Endothelial cell of umbilical vein (primary cell): ENCODE measurements around the gene DENND6A. TPM values are rescaled to one million over a fixed set of nuclear protein-coding genes. Genes with fewer than 3 reads are reported as not detected.

Source experiments
- BruUV-seq: library from RNA; stranded (reverse); fragments of 400-500 nt; replicated peaks from 2 replicates; lab custom pipeline; 2021; lab: Mats Ljungman, UMichigan
- CTCF ChIA-PET: fragments of 300-600, 350-600 bp; sonication (Branson Sonifier 250); formaldehyde crosslinking; loops from one replicate; lab custom pipeline; 2021; ENCODE audit warnings: antibody characterized with exemption, inconsistent platforms; lab: Charles Lee
- POLR2A ChIA-PET: fragments of 300-600, 350-600 bp; sonication (Branson Sonifier 250); formaldehyde crosslinking; loops from one replicate; lab custom pipeline; 2021; ENCODE audit warnings: antibody characterized with exemption, inconsistent platforms; lab: Charles Lee
- DNase-seq: peaks from one replicate; pipeline ENCODE4 v3.0.0-alpha.2; 2011; ENCODE audit warnings: low read depth, low spot score
- FAIRE-seq: peaks from 2 replicates; lab custom pipeline; 2011; peaks lifted over from hg19 to GRCh38; lab: Jason Lieb, UNC
- H2AFZ ChIP-seq: 2 replicates; pipeline ENCODE4 v1.6.0; 2012; ENCODE audit warnings: low read depth, low read length, control low read depth, inconsistent platforms
- H3K27ac ChIP-seq: 2 replicates; pipeline ENCODE4 v1.5.1; 2011; ENCODE audit warnings: low read depth, mild to moderate bottlenecking, control low read depth, low read length, moderate library complexity; ENCODE audit not compliant: insufficient read depth
- H3K27me3 ChIP-seq, 2 experiments: 2 replicates each; pipeline versions ENCODE4 v1.6.0 to v1.6.1; 2011; ENCODE audit warnings: low read length in 2 of 2, mixed read lengths in 1 of 2; ENCODE audit not compliant: control insufficient read depth in 2 of 2, insufficient read depth in 2 of 2
- H3K36me3 ChIP-seq, 2 experiments: 2 replicates in 1 of 2; 3 replicates in 1 of 2; pipeline ENCODE4 v1.5.1; 2011; ENCODE audit warnings: low read length in 2 of 2, mild to moderate bottlenecking in 1 of 2, moderate library complexity in 1 of 2; ENCODE audit not compliant: control insufficient read depth in 2 of 2, insufficient read depth in 2 of 2; ENCODE audit errors: extremely low read depth in 1 of 2
- H3K4me1 ChIP-seq: 3 replicates; pipeline ENCODE4 v1.5.1; 2011; ENCODE audit warnings: mild to moderate bottlenecking, low read length; ENCODE audit not compliant: control insufficient read depth, insufficient read depth; ENCODE audit errors: extremely low read depth
- H3K4me2 ChIP-seq: 2 replicates; pipeline ENCODE4 v1.6.1; 2011; ENCODE audit warnings: low read length, control low read depth, mixed read lengths; ENCODE audit not compliant: insufficient read depth
- H3K4me3 ChIP-seq, 3 experiments: fragments of 200-600 bp in 1 of 3; sonication (generic), shearing (Covaris generic) in 1 of 3; replicated peaks in 1 of 3; 2 replicates each; pipeline ENCODE4 v1.5.1; 2011 to 2016; ENCODE audit warnings: control low read depth in 3 of 3, low read length in 3 of 3, mild to moderate bottlenecking in 2 of 3, inconsistent platforms in 1 of 3, low read depth in 1 of 3, moderate library complexity in 1 of 3; ENCODE audit not compliant: insufficient read depth in 1 of 3
- H3K79me2 ChIP-seq: 2 replicates; pipeline ENCODE4 v1.6.0; 2012; ENCODE audit warnings: low read length, inconsistent platforms; ENCODE audit not compliant: control insufficient read depth, insufficient read depth
- H3K9ac ChIP-seq: replicated peaks from 2 replicates; pipeline ENCODE3; 2011; ENCODE audit warnings: low read length, control low read depth; ENCODE audit not compliant: insufficient read depth; ENCODE audit errors: extremely low read depth
- H3K9me1 ChIP-seq: replicated peaks from 3 replicates; pipeline ENCODE4 v1.6.0; 2011; ENCODE audit warnings: mild to moderate bottlenecking, low read length; ENCODE audit not compliant: control insufficient read depth, insufficient read depth; ENCODE audit errors: extremely low read depth
- H3K9me3 ChIP-seq: replicated peaks from 2 replicates; pipeline ENCODE4 v1.5.1; 2012; ENCODE audit warnings: low read length, inconsistent platforms; ENCODE audit not compliant: control insufficient read depth, insufficient read depth
- H4K20me1 ChIP-seq: replicated peaks from 2 replicates; pipeline ENCODE3; 2011; ENCODE audit warnings: mild to moderate bottlenecking, low read length; ENCODE audit not compliant: control insufficient read depth, insufficient read depth; ENCODE audit errors: extremely low read depth
- CTCF ChIP-seq, 2 donors: IDR thresholded peaks; 1 replicate in 1 of 2; 2 replicates in 1 of 2; pipeline ENCODE4 v1.5.1; 2011; ENCODE audit warnings: low read length in 2 of 2, mild to moderate bottlenecking in 2 of 2, moderate library complexity in 2 of 2, control low read depth in 1 of 2, inconsistent platforms in 1 of 2, low read depth in 1 of 2; ENCODE audit not compliant: insufficient read depth in 1 of 2; ENCODE audit errors: extremely low read depth in 1 of 2
- EZH2 ChIP-seq: IDR thresholded peaks from 2 replicates; pipeline ENCODE4 v1.6.1; 2012; ENCODE audit warnings: borderline replicate concordance, low read depth, mild to moderate bottlenecking, moderate library complexity, low read length, inconsistent platforms; ENCODE audit not compliant: severe bottlenecking
- FOS ChIP-seq: IDR thresholded peaks from 2 replicates; pipeline ENCODE4 v1.6.1; 2011; ENCODE audit warnings: mild to moderate bottlenecking, low read length, moderate library complexity, borderline replicate concordance; ENCODE audit not compliant: insufficient read depth
- GATA2 ChIP-seq: IDR thresholded peaks from 2 replicates; pipeline ENCODE4 v1.7.0; 2011; ENCODE audit warnings: low read depth, mild to moderate bottlenecking, moderate library complexity, mixed read lengths, low read length; ENCODE audit not compliant: insufficient read length, insufficient read depth
- JUN ChIP-seq: IDR thresholded peaks from 2 replicates; pipeline ENCODE4 v1.6.1; 2011; ENCODE audit warnings: borderline replicate concordance, low read depth; ENCODE audit not compliant: insufficient read length, insufficient read depth
- MAX ChIP-seq: IDR thresholded peaks from 2 replicates; pipeline ENCODE4 v1.6.1; 2011; ENCODE audit not compliant: insufficient read depth, insufficient read length
- MYC ChIP-seq: IDR thresholded peaks from one replicate; pipeline ENCODE4 v1.6.1; 2011; ENCODE audit warnings: mild to moderate bottlenecking, low read depth, low read length
- POLR2A ChIP-seq: IDR thresholded peaks from 2 replicates; pipeline ENCODE4 v1.6.1; 2012; ENCODE audit warnings: low read depth, mild to moderate bottlenecking, control low read depth, low read length
- POLR2AphosphoS5 ChIP-seq: IDR thresholded peaks from 2 replicates; pipeline ENCODE4 v1.6.1; 2012; ENCODE audit warnings: low read depth, mild to moderate bottlenecking, control low read depth, low read length, moderate library complexity; ENCODE audit not compliant: insufficient read depth
- dilution Hi-C: fragments of 300-500 bp; cut with MboI; formaldehyde crosslinking; loops from one replicate; pipeline ENCODE4 v1.15.0; 2019; ENCODE audit warnings: low sequenced_read_pairs; ENCODE audit not compliant: extremely low pct_ligation_motif_present
- intact Hi-C: fragments of 100-400 bp; cut with micrococcal nuclease; formaldehyde crosslinking; loops from one replicate; pipeline ENCODE4 v1.10.0; 2022
- polyA plus RNA-seq, 4 experiments: library from polyadenylated mRNA; depleted of rRNA in 3 of 4; stranded (reverse) in 3 of 4; unstranded in 1 of 4; fragments of >200 nt; gene quantifications; 2 replicates each; pipeline versions ENCODE4 v1.2.1 to v1.2.3, GENCODE V29; 2011 to 2012; ENCODE audit warnings: missing spikeins in 1 of 4
- total RNA-seq: library from RNA; stranded (reverse); gene quantifications from 2 replicates; pipeline ENCODE4 v1.2.3, GENCODE V29; 2021

DENND6A gene
- total and polyA plus RNA-seq, 2 donors (not counting 3 experiments of a cell fraction or from before 2014, with no cell fraction given) = 12.7 to 25.0 TPM

GRCh38 chr3:57670543-57670942 is 22.3 kb downstream of the DENND6A start:
- H4K20me1 ChIP-seq = no peaks in the 10 kb centered on the region
- peaks cover 6% of the 10 kb centered on the region for H3K79me2 ChIP-seq
- BruUV-seq = no TSS peak
- no peaks in the 10 kb centered on the region for H3K9me3 ChIP-seq
- H3K27ac ChIP-seq = no peak overlapping the region
- H3K9me1 ChIP-seq = no peaks in the 10 kb centered on the region
- dilution Hi-C loops = no loop called here
- FAIRE-seq = no peak
- intact Hi-C loops = no loop called here
- no peak overlapping the region for H2AFZ ChIP-seq
- H3K27me3 ChIP-seq = no peaks in the 10 kb centered on the region
- H3K9ac ChIP-seq = no peak overlapping the region
- no peak for DNase-seq
- POLR2A ChIA-PET = no interaction called here
- H3K36me3 ChIP-seq = peaks cover 0 to 5% of the 10 kb centered on the region in 2 experiments
- no peak overlapping the region for H3K4me3 ChIP-seq
- TF ChIP-seq POLR2A (no peak), CTCF (IDR thresholded peaks at IDR 0.05; ENCODE audit: extremely low read depth in 1 of 2, insufficient read depth in 1 of 2, low read depth in 1 of 2, low read length in 2 of 2) (no peak), GATA2 (no peak), FOS (no peak), EZH2 (no peak), POLR2AphosphoS5 (no peak), MAX (no peak), MYC (no peak), JUN (no peak)
- peaks cover 5% of the 10 kb centered on the region for H3K4me1 ChIP-seq
- H3K4me2 ChIP-seq = no peak overlapping the region
- CTCF ChIA-PET = interaction anchor here (1.1 to 1.8 kb wide), 3 partner anchors 9 to 182 kb away, joined by 3 to 4 read pairs (median 3); partner anchors contain the start of gene SLMAP
